Colonic mucosa (tissue), 4 donors: ENCODE results near the gene SLC45A1. TPM values are rescaled to one million over a fixed set of nuclear protein-coding genes. Genes with fewer than 3 reads are reported as not detected.

ENCODE experiments used
- DNase-seq: peaks from one replicate; pipeline ENCODE4 v3.0.0-alpha.2; 2020
- H3K27ac ChIP-seq: fragments of 200-600 bp; one replicate; pipeline ENCODE4 v1.8.0; 2021
- H3K27me3 ChIP-seq: fragments of 200-600 bp; one replicate; pipeline ENCODE4 v1.8.0; 2021
- H3K36me3 ChIP-seq: fragments of 200-600 bp; one replicate; pipeline ENCODE4 v1.8.0; 2021
- H3K4me1 ChIP-seq: fragments of 200-600 bp; one replicate; pipeline ENCODE4 v1.8.0; 2021; ENCODE audit warnings: mild to moderate bottlenecking
- H3K4me3 ChIP-seq: fragments of 200-600 bp; one replicate; pipeline ENCODE4 v1.8.0; 2021
- H3K9ac ChIP-seq, 2 donors: one replicate each; pipeline ENCODE4 v1.7.0; 2013; ENCODE audit warnings: control low read depth in 2 of 2, low read depth in 2 of 2, low read length in 2 of 2
- H3K9me3 ChIP-seq: fragments of 200-600 bp; one replicate; pipeline ENCODE4 v1.8.0; 2021
- CTCF ChIP-seq: fragments of 200-600 bp; IDR thresholded peaks from one replicate; pipeline ENCODE4 v1.8.0; 2022; ENCODE audit warnings: antibody characterized with exemption, mild to moderate bottlenecking
- intact Hi-C: fragments of 100-400 bp; cut with DNase I; formaldehyde crosslinking; loops from one replicate; pipeline ENCODE4 v1.14.1; 2022
- total RNA-seq, 2 donors: library from RNA; stranded (reverse); fragmentation: NEBNext Ultra II Directional in 1 of 2; extraction: Animal tissue kit (Norgen Biotek cat#: 25700) in 1 of 2; gene quantifications; one replicate each; pipeline ENCODE4 v1.2.1, GENCODE V29; 2021
- donor health status: healthy.
- donor health status: DM: no; HTN: no; CAD: no.
- donor health status: DM: no; HTN: no; CAD: no.

The SLC45A1 gene
- total RNA-seq, 2 donors from 2014 or later: 0.27 to 0.42 TPM

- no peak overlapping the region for H3K4me3 ChIP-seq
- no peaks in the 10 kb centered on the region for H3K36me3 ChIP-seq
- no peak for TF ChIP-seq CTCF
- H3K27ac ChIP-seq: no peak overlapping the region
- no peak for DNase-seq
- intact Hi-C loops: no loop called here
- H3K9me3 ChIP-seq: no peaks in the 10 kb centered on the region
- no peaks in the 10 kb centered on the region for H3K4me1 ChIP-seq
- H3K9ac ChIP-seq: no peak overlapping the region
- H3K27me3 ChIP-seq: no peaks in the 10 kb centered on the region
Measured at GRCh38 chr1:8302081-8302956, 15.6 kb upstream of the SLC45A1 start.

- Histone ChIP-seq H3K27ac (no peak overlapping the region), H3K4me3 (no peak overlapping the region), H3K9ac (no peak overlapping the region), H3K36me3 (no peaks in the 10 kb centered on the region), H3K9me3 (no peaks in the 10 kb centered on the region), H3K27me3 (no peaks in the 10 kb centered on the region), H3K4me1 (no peaks in the 10 kb centered on the region)
- intact Hi-C loops: no loop called here
- DNase-seq: no peak
- TF ChIP-seq CTCF: no peak
Measured at GRCh38 chr1:8303141-8303540, 14.8 kb upstream of the SLC45A1 start.

GRCh38 chr1:8303876-8304275 is 14.0 kb upstream of the SLC45A1 start:
- no peak for TF ChIP-seq CTCF
- Histone ChIP-seq H3K36me3 (no peaks in the 10 kb centered on the region), H3K9ac (no peak overlapping the region), H3K4me1 (no peaks in the 10 kb centered on the region), H3K4me3 (no peak overlapping the region), H3K27me3 (no peaks in the 10 kb centered on the region), H3K9me3 (no peaks in the 10 kb centered on the region), H3K27ac (no peak overlapping the region)
- no peak for DNase-seq
- intact Hi-C loops: no loop called here

GRCh38 chr1:8307628-8308027 is 10.3 kb upstream of the SLC45A1 start:
- no peaks in the 10 kb centered on the region for H3K9me3 ChIP-seq

DNA sequence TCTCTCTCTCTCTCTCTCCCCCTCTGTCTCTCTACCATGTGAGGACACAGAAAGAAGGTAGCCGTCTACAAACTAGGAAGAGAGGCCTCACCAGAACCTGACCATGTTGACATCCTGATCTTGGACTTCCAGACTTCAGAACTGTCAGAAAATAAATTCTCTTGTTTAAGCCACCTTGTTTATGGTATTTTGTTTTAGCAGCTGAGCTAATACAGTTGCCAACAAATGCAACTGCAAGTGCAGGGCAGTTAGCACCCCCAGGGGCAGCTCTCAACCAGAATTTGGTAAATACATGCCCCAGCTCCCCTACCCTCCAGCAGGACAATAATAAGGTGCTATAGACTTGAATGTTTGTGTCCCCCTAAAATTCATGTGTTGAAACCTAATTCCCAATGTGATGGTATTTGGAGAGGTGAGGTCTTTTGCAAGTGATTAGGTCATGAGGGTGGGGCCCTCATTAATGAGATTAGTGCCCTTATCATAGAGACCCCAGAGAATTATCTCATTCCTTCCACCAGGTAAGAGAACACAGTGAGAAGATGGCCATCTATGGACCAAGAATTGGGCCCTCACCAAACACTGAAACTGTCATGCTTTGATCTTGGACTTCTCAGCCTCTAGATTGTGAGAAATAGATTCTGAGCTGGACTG is 6.7 kb upstream of the SLC45A1 start:
- no peak for TF ChIP-seq CTCF
- H3K27ac ChIP-seq: no peak overlapping the region
- intact Hi-C loops: loop anchor here (5.0 kb wide), 1 partner anchor 299 kb away; no protein-coding TSS in a partner anchor
- no peaks in the 10 kb centered on the region for H3K36me3 ChIP-seq
- H3K27me3 ChIP-seq: no peaks in the 10 kb centered on the region
- no peak overlapping the region for H3K4me3 ChIP-seq
- H3K9me3 ChIP-seq: no peaks in the 10 kb centered on the region
- no peak overlapping the region for H3K9ac ChIP-seq
- no peaks in the 10 kb centered on the region for H3K4me1 ChIP-seq
- no peak for DNase-seq

More at GRCh38 chr1:8307628-8308027, 10.3 kb upstream of the SLC45A1 start:
- H3K4me1 ChIP-seq: no peaks in the 10 kb centered on the region
- DNase-seq: no peak
- no peak overlapping the region for H3K9ac ChIP-seq
- H3K27me3 ChIP-seq: no peaks in the 10 kb centered on the region
- no peak overlapping the region for H3K4me3 ChIP-seq
- intact Hi-C loops: no loop called here
- no peak overlapping the region for H3K27ac ChIP-seq
- no peak for TF ChIP-seq CTCF
- H3K36me3 ChIP-seq: no peaks in the 10 kb centered on the region
